ENCODE measurements around the gene TRPM1.
A peak's percentile ranks its signal among the peaks of the same experiment; 100 is the strongest.

Gene TRPM1

GRCh38 chr15:31083370-31083780 is 18.1 kb downstream of the TRPM1 start:
- no peak for DNase-seq (ENCODE audit: low read depth in 2 of 2)

DNA sequence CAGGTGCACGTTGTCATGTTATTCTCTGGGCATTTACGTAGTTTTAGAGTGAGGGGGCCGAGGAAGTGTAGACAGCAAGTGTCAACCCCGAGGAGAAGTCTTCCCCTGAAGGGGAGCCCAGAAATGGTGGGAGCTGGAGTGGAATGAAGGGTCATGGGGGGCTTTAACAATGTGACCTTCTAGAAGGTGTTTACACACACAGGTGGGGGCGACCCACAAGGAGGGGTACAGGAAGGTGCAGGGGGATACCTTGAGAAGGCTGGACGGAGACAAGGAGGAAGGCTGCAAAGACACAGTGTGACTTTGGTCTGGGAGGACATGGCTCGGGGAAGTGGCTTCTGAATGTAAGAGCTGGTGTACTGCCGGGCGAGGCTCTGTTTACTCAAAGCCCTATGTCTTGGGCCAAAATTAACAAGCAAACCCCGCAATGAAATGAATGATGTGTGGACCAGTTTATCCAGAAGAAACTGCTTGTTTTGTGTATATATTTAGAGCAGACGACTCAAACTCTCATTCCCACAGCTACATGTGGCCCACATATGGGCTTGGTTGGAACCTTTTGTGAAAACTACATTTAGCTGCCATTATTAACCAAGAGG is 18.7 kb downstream of the TRPM1 start:
- DNase-seq (ENCODE audit: low read depth in 2 of 2), result no peak

DNA sequence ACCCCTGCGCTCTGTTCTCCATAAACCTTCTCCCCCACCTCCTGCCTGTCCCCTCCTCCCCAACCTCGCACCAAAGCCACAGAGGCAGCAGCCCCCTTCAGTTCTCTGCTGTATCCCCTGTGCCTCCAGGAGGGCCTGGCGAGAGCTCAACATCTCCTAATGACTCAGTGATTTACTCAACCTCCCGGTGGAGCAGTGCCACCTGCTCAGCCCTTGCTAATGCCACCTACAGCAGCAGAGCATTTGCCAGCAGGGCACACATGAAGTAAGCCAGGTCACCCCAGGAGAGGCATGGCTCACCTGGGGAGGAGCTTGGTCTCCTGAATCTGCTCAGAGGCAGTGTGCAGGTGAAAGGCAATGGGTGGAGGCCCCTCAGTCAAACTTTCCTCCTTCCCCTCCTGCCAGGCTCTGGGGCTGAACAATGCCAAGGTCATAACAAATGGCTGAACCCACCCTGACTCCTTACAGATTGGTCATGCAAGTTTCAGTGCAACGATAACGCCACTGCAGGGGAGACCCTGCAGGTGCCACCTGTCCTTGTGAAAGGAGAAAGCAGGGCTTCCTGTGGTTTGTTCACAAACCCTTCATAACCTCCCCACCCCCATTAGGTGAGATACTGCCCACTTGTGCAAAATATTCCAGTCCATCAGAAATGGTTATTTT is 19.8 kb downstream of the TRPM1 start:
- DNase-seq (ENCODE audit: low read depth in 2 of 2), result no peak

- DNase-seq (ENCODE audit: low read depth in 2 of 2), result no peak
These were observed 20.5 kb downstream of the TRPM1 start for GRCh38 chr15:31081056-31081455.

DNA sequence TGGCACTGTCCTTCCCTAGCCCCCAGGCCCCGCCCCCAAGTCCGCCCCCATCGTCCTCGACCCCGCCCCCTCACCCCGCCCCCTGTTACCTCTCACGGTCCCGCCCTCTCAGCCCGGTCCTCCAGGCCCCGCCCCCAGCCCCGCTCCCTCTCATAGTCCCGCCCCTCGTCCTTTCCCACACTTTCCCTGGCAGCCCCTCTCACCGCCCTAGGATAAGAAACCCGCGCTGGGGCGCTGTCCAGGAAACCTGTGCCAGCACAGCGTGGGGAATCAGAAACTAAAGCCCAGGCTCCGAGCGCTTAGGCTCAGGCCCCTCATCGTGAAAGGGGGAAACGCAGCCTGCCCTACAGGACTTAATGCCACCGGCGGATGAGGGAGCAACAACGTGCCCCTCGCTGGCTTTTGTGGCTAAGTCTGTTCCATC is 20.9 kb downstream of the TRPM1 start:
- DNase-seq (ENCODE audit: low read depth in 2 of 2), result peak; percentile 1 to 3

GRCh38 chr15:31079519-31079918 is 22.0 kb downstream of the TRPM1 start:
- DNase-seq (ENCODE audit: low read depth in 2 of 2), result no peak

DNA sequence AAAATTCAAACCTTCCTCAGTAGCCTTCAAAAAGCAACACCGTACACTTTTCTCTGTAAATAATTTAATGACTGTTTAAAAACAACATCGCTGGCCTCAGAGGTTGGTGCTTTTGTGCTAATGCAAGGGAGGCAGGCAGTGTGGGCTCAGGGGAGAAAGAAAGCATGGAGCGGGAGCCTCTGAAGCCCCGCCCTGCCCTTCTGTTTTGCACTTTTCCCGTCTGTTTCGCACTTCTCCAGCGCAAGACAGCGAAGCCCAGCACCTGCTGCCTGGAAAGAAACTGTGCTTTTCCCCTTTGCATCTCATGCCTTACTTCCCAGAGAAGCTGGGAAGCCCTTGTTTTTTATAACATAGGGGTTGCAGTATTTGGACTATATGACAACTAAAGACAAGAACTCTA is 23.1 kb downstream of the TRPM1 start:
- no peak for DNase-seq (ENCODE audit: low read depth in 2 of 2)

- no peak for DNase-seq (ENCODE audit: low read depth in 2 of 2)
These were observed 23.6 kb downstream of the TRPM1 start for GRCh38 chr15:31077941-31078340.

GRCh38 chr15:31077181-31077580 is 24.3 kb downstream of the TRPM1 start:
- no peak for DNase-seq (ENCODE audit: low read depth in 2 of 2)

DNA sequence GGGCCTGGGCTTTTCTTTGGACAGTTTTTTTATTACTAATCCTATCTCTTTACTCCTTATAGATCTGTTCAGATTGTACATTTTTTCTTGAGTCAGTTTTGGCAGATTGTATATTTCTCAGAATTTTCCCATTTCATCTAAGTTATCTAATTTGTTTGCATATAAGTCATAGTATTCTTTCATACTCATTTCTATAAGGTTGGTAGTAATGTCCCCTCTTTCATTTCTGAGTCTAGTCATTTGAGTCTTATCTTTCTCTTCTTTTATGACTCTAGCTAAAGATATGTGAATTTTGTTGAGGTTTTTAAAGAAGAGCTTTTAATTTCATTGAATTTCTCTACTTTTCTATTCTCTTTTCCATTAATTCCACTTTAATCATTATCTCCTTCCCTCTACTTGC is 27.2 kb downstream of the TRPM1 start:
- no peak for DNase-seq (ENCODE audit: low read depth in 2 of 2)

DNA sequence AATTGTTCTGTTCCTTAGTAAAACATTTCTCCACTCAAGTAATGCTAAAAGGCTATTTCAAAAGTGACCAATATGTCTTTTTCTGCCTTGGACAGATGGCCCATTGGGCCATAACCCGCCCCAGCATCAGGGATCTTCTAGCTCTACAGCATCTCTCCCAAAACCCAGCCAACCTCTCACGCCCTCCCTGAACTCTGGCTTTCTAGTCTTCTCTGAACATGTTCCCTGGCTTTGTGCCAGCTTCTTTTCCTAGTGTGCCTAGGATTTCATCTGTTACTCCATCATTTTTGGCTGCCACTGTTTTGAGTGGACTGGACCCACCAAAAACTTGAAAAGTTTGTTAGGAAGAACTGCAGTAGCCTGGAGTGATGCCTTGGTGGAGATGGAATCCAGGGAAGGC is 30.7 kb downstream of the TRPM1 start:
- no peak for DNase-seq (ENCODE audit: low read depth in 2 of 2)

GRCh38 chr15:31069360-31070000 is 32.0 kb downstream of the TRPM1 start:
- DNase-seq (ENCODE audit: low read depth in 2 of 2), result no peak

GRCh38 chr15:31067890-31068603 is 33.5 kb downstream of the TRPM1 start:
- DNase-seq (ENCODE audit: low read depth in 2 of 2), result no peak

- DNase-seq (ENCODE audit: low read depth in 2 of 2), result no peak
These were observed 35.7 kb downstream of the TRPM1 start for GRCh38 chr15:31065824-31066223.

DNA sequence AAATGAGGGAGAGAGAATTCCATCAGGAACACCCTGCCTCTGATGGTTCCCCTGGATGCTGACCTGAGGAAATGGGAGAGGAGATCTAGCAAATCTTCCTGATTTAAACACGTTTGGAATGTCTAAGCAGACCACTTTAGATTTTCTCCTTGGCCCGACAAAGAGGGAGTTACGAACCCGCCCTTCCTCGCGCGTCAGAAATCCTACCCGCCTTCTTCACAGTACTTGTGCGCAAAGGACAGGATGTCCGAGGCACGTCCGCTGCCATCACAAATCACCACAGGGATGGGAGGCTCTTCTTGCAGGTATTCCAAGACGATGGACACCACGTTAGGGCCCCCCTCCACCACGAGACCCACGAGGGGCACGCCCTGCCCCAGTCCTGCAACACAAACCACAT is 38.6 kb downstream of the TRPM1 start:
- DNase-seq (ENCODE audit: low read depth in 2 of 2), result no peak

DNA sequence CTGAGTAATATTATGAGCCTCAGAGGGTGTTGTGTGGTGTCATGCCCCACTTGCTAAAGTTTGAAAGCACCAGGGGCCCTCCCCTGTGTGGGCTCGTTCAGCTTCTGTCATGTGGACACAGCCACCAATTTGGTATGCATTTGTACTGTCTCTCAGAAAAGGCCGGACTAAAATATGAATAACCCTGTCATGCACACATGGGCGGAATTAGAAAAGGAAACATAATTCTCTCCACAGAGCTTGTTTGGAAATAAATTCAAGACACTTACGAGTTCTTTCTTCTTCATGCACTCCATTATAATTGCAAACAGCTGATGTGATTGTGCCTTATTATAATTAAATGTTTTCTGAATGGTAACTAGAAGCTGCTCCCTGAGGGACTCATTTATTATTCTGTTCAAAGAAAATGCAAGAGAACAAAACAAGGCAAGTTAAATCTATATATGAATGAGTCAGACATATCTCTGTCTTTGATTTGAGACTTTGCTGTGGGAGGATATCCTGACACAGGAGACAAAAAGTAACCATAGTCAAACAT is 39.1 kb downstream of the TRPM1 start:
- no peak for DNase-seq (ENCODE audit: low read depth in 2 of 2)

GRCh38 chr15:31060429-31061140 is 40.9 kb downstream of the TRPM1 start:
- DNase-seq (ENCODE audit: low read depth in 2 of 2), result no peak

GRCh38 chr15:31058236-31058962 is 43.1 kb downstream of the TRPM1 start:
- no peak for DNase-seq (ENCODE audit: low read depth in 2 of 2)

GRCh38 chr15:31051496-31052080 is 49.9 kb downstream of the TRPM1 start:
- DNase-seq (ENCODE audit: low read depth in 2 of 2), result no peak

DNA sequence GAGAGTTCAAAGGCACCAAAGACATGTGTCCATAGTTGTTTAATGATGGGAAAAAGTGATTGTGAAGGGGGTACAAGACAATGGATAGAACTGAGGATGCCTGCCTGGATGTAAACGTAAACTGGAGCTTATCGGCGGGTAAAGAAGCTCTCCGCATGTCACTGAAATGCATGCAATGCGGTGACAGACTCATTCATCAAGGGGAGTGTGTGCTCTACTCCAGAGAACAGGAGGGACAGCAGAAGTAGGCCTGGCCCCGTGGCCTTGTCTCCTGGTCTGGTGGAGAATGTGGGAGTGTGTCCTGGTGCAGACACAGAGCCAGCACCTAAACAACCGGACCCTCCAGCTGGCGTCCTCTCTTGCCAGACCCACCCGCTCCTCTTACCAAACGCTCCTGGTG is 50.6 kb downstream of the TRPM1 start:
- DNase-seq (ENCODE audit: low read depth in 2 of 2), result no peak

Data from activated CD8-positive, alpha-beta memory T cell treated with anti-CD3 and anti-CD28 coated beads for 4 hours (primary cell).